Astrocyte (in vitro differentiated cells and primary cell): ENCODE results near the gene TMA7.

ENCODE experiments used
- EZH2 ChIP-seq: IDR thresholded peaks from 2 replicates; pipeline ENCODE4 v1.6.1; 2012; ENCODE audit warnings: mild to moderate bottlenecking, low read length, inconsistent platforms; ENCODE audit not compliant: insufficient read depth
- TF ChIP-seq, protein P1 (sequence below): IDR thresholded peaks from 2 replicates; pipeline ENCODE4 v1.5.1; 2011; ENCODE audit warnings: low read depth, mild to moderate bottlenecking, inconsistent platforms, low read length, moderate library complexity; ENCODE audit not compliant: insufficient read depth

- TF ChIP-seq, protein P1, sequence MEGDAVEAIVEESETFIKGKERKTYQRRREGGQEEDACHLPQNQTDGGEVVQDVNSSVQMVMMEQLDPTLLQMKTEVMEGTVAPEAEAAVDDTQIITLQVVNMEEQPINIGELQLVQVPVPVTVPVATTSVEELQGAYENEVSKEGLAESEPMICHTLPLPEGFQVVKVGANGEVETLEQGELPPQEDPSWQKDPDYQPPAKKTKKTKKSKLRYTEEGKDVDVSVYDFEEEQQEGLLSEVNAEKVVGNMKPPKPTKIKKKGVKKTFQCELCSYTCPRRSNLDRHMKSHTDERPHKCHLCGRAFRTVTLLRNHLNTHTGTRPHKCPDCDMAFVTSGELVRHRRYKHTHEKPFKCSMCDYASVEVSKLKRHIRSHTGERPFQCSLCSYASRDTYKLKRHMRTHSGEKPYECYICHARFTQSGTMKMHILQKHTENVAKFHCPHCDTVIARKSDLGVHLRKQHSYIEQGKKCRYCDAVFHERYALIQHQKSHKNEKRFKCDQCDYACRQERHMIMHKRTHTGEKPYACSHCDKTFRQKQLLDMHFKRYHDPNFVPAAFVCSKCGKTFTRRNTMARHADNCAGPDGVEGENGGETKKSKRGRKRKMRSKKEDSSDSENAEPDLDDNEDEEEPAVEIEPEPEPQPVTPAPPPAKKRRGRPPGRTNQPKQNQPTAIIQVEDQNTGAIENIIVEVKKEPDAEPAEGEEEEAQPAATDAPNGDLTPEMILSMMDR, result no peak
- TF ChIP-seq EZH2, result no peak
These were observed 32.4 kb upstream of the TMA7 start for GRCh38 chr3:48407542-48408099.
